HepG2 (cell line): Measurements from ENCODE around the gene MAPK12. TPM values are rescaled to one million over a fixed set of nuclear protein-coding genes. Genes with fewer than 3 reads are reported as not detected.

Experiments
- BCL6 ChIP-seq: IDR thresholded peaks from 2 replicates; pipeline ENCODE4 v1.6.1; 2016; ENCODE audit warnings: missing genetic modification reagents, missing compliant biosample characterization
- BHLHE40 ChIP-seq: IDR thresholded peaks from 2 replicates; pipeline ENCODE4 v1.6.1; 2011; ENCODE audit warnings: low read length, improper control_type of control experiment
- DPF2 ChIP-seq: sonication (generic); formaldehyde crosslinking; IDR thresholded peaks from 2 replicates; pipeline ENCODE4 v1.4.0; 2020; ENCODE audit warnings: mild to moderate bottlenecking, low read depth, missing genetic modification reagents, borderline replicate concordance
- ELF3 ChIP-seq: IDR thresholded peaks from 2 replicates; pipeline ENCODE4 v1.6.1; 2016; ENCODE audit warnings: missing genetic modification reagents, missing compliant biosample characterization
- FOSL1 ChIP-seq: sonication (generic); formaldehyde crosslinking; IDR thresholded peaks from 2 replicates; pipeline ENCODE4 v1.9.0; 2021; ENCODE audit warnings: missing genetic modification reagents, borderline replicate concordance
- GLI4 ChIP-seq: sonication (generic); formaldehyde crosslinking; IDR thresholded peaks from 2 replicates; pipeline ENCODE4 v1.5.1; 2020; ENCODE audit warnings: missing genetic modification reagents, mild to moderate bottlenecking, moderate library complexity, borderline replicate concordance
- HNRNPLL ChIP-seq: fragments of 200-400 bp; formaldehyde crosslinking; IDR thresholded peaks from 2 replicates; pipeline ENCODE4 v1.6.1; 2017; ENCODE audit warnings: mild to moderate bottlenecking, low read depth, low read length; ENCODE audit not compliant: poor library complexity, severe bottlenecking
- PHF20 ChIP-seq: sonication (generic); formaldehyde crosslinking; IDR thresholded peaks from 2 replicates; pipeline ENCODE4 v1.5.0; 2020; ENCODE audit warnings: mild to moderate bottlenecking, missing genetic modification reagents
- RCOR2 ChIP-seq: IDR thresholded peaks from 2 replicates; pipeline ENCODE4 v1.6.1; 2016; ENCODE audit warnings: missing biosample characterization, missing genetic modification reagents
- REPIN1 ChIP-seq: sonication (generic); formaldehyde crosslinking; IDR thresholded peaks from 2 replicates; pipeline ENCODE4 v1.8.0; 2022; ENCODE audit warnings: missing genetic modification reagents, low read depth, mild to moderate bottlenecking, borderline replicate concordance
- SOX6 ChIP-seq, 2 experiments: fragments of 450-650 bp in 1 of 2; sonication (generic) in 1 of 2; formaldehyde crosslinking in 1 of 2; IDR thresholded peaks; 2 replicates each; pipeline versions ENCODE4 v1.4.0 to v1.6.1; 2017 to 2020; ENCODE audit warnings: antibody characterized with exemption in 1 of 2, mild to moderate bottlenecking in 1 of 2, missing genetic modification reagents in 1 of 2
- TARDBP ChIP-seq: sonication (generic); formaldehyde crosslinking; IDR thresholded peaks from 2 replicates; pipeline ENCODE4 v1.8.0; 2022; ENCODE audit warnings: mild to moderate bottlenecking, missing genetic modification reagents
- TFDP1 ChIP-seq: IDR thresholded peaks from 2 replicates; pipeline ENCODE4 v1.6.1; 2016; ENCODE audit warnings: missing compliant biosample characterization, missing genetic modification reagents, borderline replicate concordance
- THAP8 ChIP-seq: sonication (generic); formaldehyde crosslinking; IDR thresholded peaks from 2 replicates; pipeline ENCODE4 v1.5.1; 2020; ENCODE audit warnings: missing genetic modification reagents, mild to moderate bottlenecking, borderline replicate concordance
- ZNF24 ChIP-seq: fragments of 450-650 bp; IDR thresholded peaks from 2 replicates; pipeline ENCODE4 v1.6.1; 2017; ENCODE audit warnings: antibody characterized with exemption, mild to moderate bottlenecking
- ZNF331 ChIP-seq: sonication (generic); formaldehyde crosslinking; IDR thresholded peaks from 2 replicates; pipeline ENCODE4 v1.4.0; 2020; ENCODE audit warnings: missing genetic modification reagents
- ZNF597 ChIP-seq: sonication (generic); formaldehyde crosslinking; IDR thresholded peaks from 2 replicates; pipeline ENCODE4 v1.5.0; 2020; ENCODE audit warnings: missing genetic modification reagents
- ZNF652 ChIP-seq: IDR thresholded peaks from 2 replicates; pipeline ENCODE4 v1.6.1; 2016; ENCODE audit warnings: low read depth, borderline replicate concordance
- ZNF710 ChIP-seq: sonication (generic); formaldehyde crosslinking; IDR thresholded peaks from 2 replicates; pipeline ENCODE4 v1.5.0; 2020; ENCODE audit warnings: mild to moderate bottlenecking, missing genetic modification reagents, borderline replicate concordance
- ZNF713 ChIP-seq: sonication (generic); formaldehyde crosslinking; IDR thresholded peaks from 2 replicates; pipeline ENCODE4 v1.4.0; 2020; ENCODE audit warnings: mild to moderate bottlenecking, missing genetic modification reagents
- ZNF773 ChIP-seq: sonication (generic); formaldehyde crosslinking; IDR thresholded peaks from 2 replicates; pipeline ENCODE4 v1.4.0; 2020; ENCODE audit warnings: missing genetic modification reagents, borderline replicate concordance
- ZNF781 ChIP-seq: sonication (generic); formaldehyde crosslinking; IDR thresholded peaks from 2 replicates; pipeline ENCODE4 v1.5.1; 2020; ENCODE audit warnings: borderline replicate concordance, mild to moderate bottlenecking, missing genetic modification reagents; ENCODE audit errors: not compliant biosample characterization
- ZNF788 ChIP-seq: sonication (generic); formaldehyde crosslinking; IDR thresholded peaks from 2 replicates; pipeline ENCODE4 v1.5.0; 2020; ENCODE audit warnings: mild to moderate bottlenecking, missing genetic modification reagents, borderline replicate concordance
- ZNF883 ChIP-seq: sonication (generic); formaldehyde crosslinking; IDR thresholded peaks from 2 replicates; pipeline ENCODE4 v1.5.1; 2020; ENCODE audit warnings: mild to moderate bottlenecking, missing genetic modification reagents; ENCODE audit errors: not compliant biosample characterization
- polyA plus RNA-seq, 8 experiments: library from polyadenylated mRNA; depleted of rRNA in 3 of 8; stranded (reverse) in 7 of 8; unstranded in 1 of 8; fragments of >200 nt; fragmentation: Illumina TruSeq in 4 of 8; extraction: Trizol in 4 of 8; gene quantifications; 2 replicates each; pipeline versions ENCODE4 v1.2.1 to v1.2.3, GENCODE V29; 2011 to 2016; ENCODE audit warnings: low read depth in 4 of 8, missing spikeins in 1 of 8, mixed read lengths in 1 of 8; ENCODE audit not compliant: insufficient read depth in 1 of 8
- total RNA-seq, 5 experiments: library from RNA; depleted of rRNA; stranded (reverse); fragments of >200 nt; fragmentation: Illumina TruSeq; extraction: Trizol; gene quantifications; 2 replicates each; pipeline ENCODE4 v1.2.3, GENCODE V29; 2016; ENCODE audit warnings: low read depth in 1 of 5

The MAPK12 gene
- total and polyA plus RNA-seq, 2 of the 13 experiments (the other 11 are each of a cell fraction or from before 2014, with no cell fraction given), result 22.2 to 23.3 TPM

- TF ChIP-seq TFDP1 (CRISPR knock-in tag) (0 out of 2 replicates have a peak, but pooled peaks have one; percentile 14), ELF3 (peak; percentile 77), HNRNPLL (no peak), RCOR2 (no peak), BHLHE40 (no peak), ZNF24 (no peak), ZNF883 (CRISPR knock-in tag) (no peak), FOSL1 (no peak), SOX6 (IDR thresholded peaks at IDR 0.05) (no peak), SOX6 (CRISPR knock-in tag; IDR thresholded peaks at IDR 0.05) (no peak), ZNF710 (CRISPR knock-in tag) (0 out of 2 replicates have a peak, but pooled peaks have one; percentile 40), ZNF597 (CRISPR knock-in tag) (no peak), TARDBP (CRISPR knock-in tag) (no peak), DPF2 (CRISPR knock-in tag) (no peak), ZNF331 (CRISPR knock-in tag) (0 out of 2 replicates have a peak, but pooled peaks have one; percentile 26), ZNF781 (no peak), GLI4 (no peak), PHF20 (CRISPR knock-in tag) (no peak), THAP8 (CRISPR knock-in tag) (no peak), ZNF773 (CRISPR knock-in tag) (no peak), ZNF713 (CRISPR knock-in tag) (no peak), BCL6 (CRISPR knock-in tag) (no peak), ZNF652 (CRISPR knock-in tag) (no peak), REPIN1 (no peak), ZNF788 (CRISPR knock-in tag) (0 out of 2 replicates have a peak, but pooled peaks have one; percentile 14)
Measured at GRCh38 chr22:50308597-50308935, 47.1 kb upstream of the MAPK12 start (continued).
